ENCODE results near the gene TMED1. TPM values are rescaled to one million over a fixed set of nuclear protein-coding genes. Genes with fewer than 3 reads are reported as not detected.

The TMED1 gene
- total and polyA plus RNA-seq, 2 experiments from 2014 or later = 29.7 to 37.2 TPM

DNA sequence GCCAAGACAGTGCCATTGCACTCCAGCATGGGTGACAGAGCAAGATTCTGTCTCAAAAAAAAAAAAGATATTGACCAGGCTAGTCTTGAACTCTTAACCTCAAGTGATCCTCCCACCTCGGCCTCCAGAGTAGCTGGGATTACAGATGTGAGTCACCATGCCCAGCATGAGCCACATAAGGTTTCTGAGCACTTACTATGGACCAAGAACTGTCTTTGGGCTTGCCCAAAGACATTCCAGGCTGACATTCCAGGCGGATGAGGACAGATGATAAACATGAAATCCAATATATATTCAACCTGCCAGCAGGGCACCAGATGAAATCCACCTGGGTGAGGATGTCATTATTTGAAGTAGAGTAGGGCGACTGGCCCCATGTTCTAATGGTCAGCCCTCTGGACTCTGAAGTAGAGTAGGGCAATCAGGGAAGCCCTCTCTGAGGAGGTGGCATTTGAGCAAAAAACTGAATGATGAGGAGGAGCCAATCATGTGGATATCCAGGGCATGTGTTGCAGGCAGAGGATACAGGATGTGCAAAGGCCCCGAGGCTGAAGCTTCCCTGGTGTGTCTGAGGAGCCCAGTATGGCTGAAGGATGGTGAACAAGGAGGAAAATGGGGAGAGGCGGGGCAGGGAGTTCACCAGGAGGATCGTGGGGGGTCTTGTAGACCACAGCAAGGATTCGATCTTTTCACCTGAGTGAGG is 16.2 kb upstream of the TMED1 start:
- H3K9me3 Mint-ChIP-seq = no peaks in the 10 kb centered on the region
- Histone ChIP-seq H3F3A (replicated peaks; ENCODE audit: low read depth) (no peaks in the 10 kb centered on the region), H4K20me1 (replicated peaks; ENCODE audit: insufficient read depth) (no peaks in the 10 kb centered on the region), H3K27me3 (ENCODE audit: insufficient read depth) (no peaks in the 10 kb centered on the region), H3K4me1 (ENCODE audit: insufficient read depth) (no peaks in the 10 kb centered on the region), H3K36me3 (ENCODE audit: insufficient read depth) (no peaks in the 10 kb centered on the region), H3K4me2 (no peak overlapping the region), H3K9me2 (ENCODE audit: insufficient read depth) (no peaks in the 10 kb centered on the region; the same call in 1 of the 2 replicates), H3K27ac (ENCODE audit: low read depth) (no peak overlapping the region), H3K79me2 (replicated peaks; ENCODE audit: insufficient read depth) (no peaks in the 10 kb centered on the region), H2AFZ (no peak overlapping the region), H3K4me3 (no peak overlapping the region)
- no peaks in the 10 kb centered on the region; the same call in 2 of the 3 replicates for H3K36me3 Mint-ChIP-seq (ENCODE audit: low read depth)
- DNase-seq (ENCODE audit: low spot score) (no peak), ATAC-seq (no peak)
- H3K4me3 Mint-ChIP-seq = no peak overlapping the region
- no peak for TF ChIP-seq JUNB (IDR thresholded peaks at IDR 0.05; ENCODE audit: unreplicated experiment)
- TF ChIP-seq POLR2AphosphoS5 (IDR thresholded peaks at IDR 0.05; ENCODE audit: low read depth) = no peak
- TF ChIP-seq NANOG (IDR thresholded peaks at IDR 0.05; ENCODE audit: borderline replicate concordance) = no peak
- no peak overlapping the region for H3K27ac Mint-ChIP-seq
- no peaks in the 10 kb centered on the region for H3K4me1 Mint-ChIP-seq
- H3K27me3 Mint-ChIP-seq (ENCODE audit: insufficient read depth, low read depth, poor library complexity) = peaks cover 13% of the 10 kb centered on the region

DNA sequence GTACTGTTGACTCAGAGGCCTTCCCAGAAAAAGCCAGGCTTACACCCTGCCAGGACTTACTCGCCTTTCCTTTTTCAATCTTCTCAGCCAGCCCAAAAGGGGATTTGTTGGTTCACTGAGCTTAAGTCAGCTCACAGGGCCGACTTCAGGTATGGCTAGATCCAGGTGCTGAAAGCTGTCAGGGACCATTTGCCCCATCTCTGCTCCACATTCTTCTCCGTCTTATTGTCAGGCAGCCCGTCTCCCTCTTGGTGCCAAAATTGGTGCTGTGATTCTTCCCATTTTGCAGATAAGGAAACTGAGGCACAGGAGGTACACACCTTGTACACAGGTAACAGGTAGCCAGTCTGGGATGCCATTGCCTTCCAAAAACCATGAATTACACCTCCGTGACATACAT is 14.6 kb upstream of the TMED1 start:
- Mint-ChIP-seq H3K27me3 (ENCODE audit: insufficient read depth, low read depth, poor library complexity) (peaks cover 13% of the 10 kb centered on the region), H3K36me3 (ENCODE audit: low read depth) (no peaks in the 10 kb centered on the region; the same call in 2 of the 3 replicates), H3K4me3 (no peak overlapping the region), H3K9me3 (peaks cover 5% of the 10 kb centered on the region), H3K4me1 (no peaks in the 10 kb centered on the region), H3K27ac (no peak overlapping the region)
- H4K20me1 ChIP-seq (replicated peaks; ENCODE audit: insufficient read depth) = no peaks in the 10 kb centered on the region
- DNase-seq (ENCODE audit: low spot score) = no peak
- H2AFZ ChIP-seq = no peak overlapping the region
- no peaks in the 10 kb centered on the region for H3F3A ChIP-seq (replicated peaks; ENCODE audit: low read depth)
- no peak overlapping the region for H3K4me3 ChIP-seq
- no peak overlapping the region for H3K4me2 ChIP-seq
- TF ChIP-seq POLR2AphosphoS5 (IDR thresholded peaks at IDR 0.05; ENCODE audit: low read depth) (no peak), EZH2phosphoT487 (IDR thresholded peaks at IDR 0.05; ENCODE audit: unreplicated experiment) (no peak), ZNF114 (CRISPR knock-in tag; IDR thresholded peaks at IDR 0.05) (no peak), EZH2 (IDR thresholded peaks at IDR 0.05; ENCODE audit: low read depth, unreplicated experiment) (no peak)
- no peaks in the 10 kb centered on the region for H3K79me2 ChIP-seq (replicated peaks; ENCODE audit: insufficient read depth)
- no peaks in the 10 kb centered on the region for H3K36me3 ChIP-seq (ENCODE audit: insufficient read depth)
- H3K27ac ChIP-seq (ENCODE audit: low read depth) = no peak overlapping the region
- no peaks in the 10 kb centered on the region; the same call in 1 of the 2 replicates for H3K9me2 ChIP-seq (ENCODE audit: insufficient read depth)
- no peaks in the 10 kb centered on the region for H3K4me1 ChIP-seq (ENCODE audit: insufficient read depth)
- H3K27me3 ChIP-seq (ENCODE audit: insufficient read depth) = no peaks in the 10 kb centered on the region
- ATAC-seq = no peak

DNA sequence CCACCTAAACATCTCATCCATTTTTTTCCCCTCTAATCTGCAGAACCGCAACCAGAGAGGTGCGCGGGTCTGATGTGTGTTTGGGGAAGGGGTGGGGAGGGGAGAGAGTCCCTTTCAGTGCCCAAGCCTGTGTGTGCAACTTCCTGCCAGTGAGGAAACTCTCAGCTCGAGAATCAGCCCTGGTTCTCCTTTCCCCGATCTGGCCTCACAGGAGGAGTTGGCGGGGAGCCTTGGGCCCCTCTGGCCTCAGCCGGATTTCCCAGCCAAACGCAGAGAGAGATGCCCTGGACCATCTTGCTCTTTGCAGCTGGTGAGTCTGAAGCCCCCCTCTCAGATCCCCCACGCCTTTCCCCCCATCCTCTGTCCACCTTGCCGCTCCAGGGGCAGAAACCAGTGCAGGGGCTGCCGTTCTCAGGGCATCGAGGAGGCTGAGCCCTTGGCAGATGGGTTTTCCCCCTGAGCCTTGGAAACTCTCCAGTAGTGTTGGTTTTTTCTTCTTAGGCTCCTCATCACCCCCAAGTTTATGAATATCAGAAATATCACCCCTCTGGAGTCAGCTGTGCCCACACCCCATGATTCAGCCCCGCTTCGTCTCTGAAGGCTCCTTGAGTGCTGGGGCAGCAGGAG is 12.3 kb upstream of the TMED1 start, which contains the start of gene C19orf38:
C19orf38 (plus strand) TSS at position 186 of the 627 bp plus-strand sequence; CDS start at position 280, 94 bp downstream.
- no peaks in the 10 kb centered on the region for H4K20me1 ChIP-seq (replicated peaks; ENCODE audit: insufficient read depth)
- H3K4me2 ChIP-seq = no peak within 1 kb of the TSS
- H3K9me2 ChIP-seq (ENCODE audit: insufficient read depth) = no peaks in the 10 kb centered on the region; the same call in 1 of the 2 replicates
- H3K9me3 Mint-ChIP-seq = peaks cover 15% of the 10 kb centered on the region
- no peaks in the 10 kb centered on the region for H3F3A ChIP-seq (replicated peaks; ENCODE audit: low read depth)
- no peak within 1 kb of the TSS for H3K4me3 ChIP-seq
- no peak within 1 kb of the TSS for H3K27ac Mint-ChIP-seq
- no peaks in the 10 kb centered on the region for H3K36me3 ChIP-seq (ENCODE audit: insufficient read depth)
- no peaks in the 10 kb centered on the region for H3K79me2 ChIP-seq (replicated peaks; ENCODE audit: insufficient read depth)
- H2AFZ ChIP-seq = no peak within 1 kb of the TSS
- ATAC-seq (no peak), DNase-seq (ENCODE audit: low spot score) (no peak)
- H3K27me3 Mint-ChIP-seq (ENCODE audit: insufficient read depth, low read depth, poor library complexity) = peaks cover 13% of the 10 kb centered on the region
- no peaks in the 10 kb centered on the region for H3K4me1 ChIP-seq (ENCODE audit: insufficient read depth)
- H3K4me3 Mint-ChIP-seq = no peak within 1 kb of the TSS
- H3K36me3 Mint-ChIP-seq (ENCODE audit: low read depth) = no peaks in the 10 kb centered on the region; the same call in 2 of the 3 replicates
- H3K4me1 Mint-ChIP-seq = no peaks in the 10 kb centered on the region
- no peaks in the 10 kb centered on the region for H3K27me3 ChIP-seq (ENCODE audit: insufficient read depth)
- H3K27ac ChIP-seq (ENCODE audit: low read depth) = no peak within 1 kb of the TSS
- no peak for TF ChIP-seq EZH2 (IDR thresholded peaks at IDR 0.05; ENCODE audit: low read depth, unreplicated experiment)
- no peak for TF ChIP-seq ZNF331 (CRISPR knock-in tag; IDR thresholded peaks at IDR 0.05; ENCODE audit: low read depth)
- no peak for TF ChIP-seq NANOG (IDR thresholded peaks at IDR 0.05; ENCODE audit: borderline replicate concordance)
- no peak for TF ChIP-seq EZH2phosphoT487 (IDR thresholded peaks at IDR 0.05; ENCODE audit: unreplicated experiment)
- no peak for TF ChIP-seq POLR2AphosphoS5 (IDR thresholded peaks at IDR 0.05; ENCODE audit: low read depth)
- no peak for TF ChIP-seq CREB1 (CRISPR knock-in tag; IDR thresholded peaks at IDR 0.05; ENCODE audit: low read depth)
- TF ChIP-seq, protein P1, sequence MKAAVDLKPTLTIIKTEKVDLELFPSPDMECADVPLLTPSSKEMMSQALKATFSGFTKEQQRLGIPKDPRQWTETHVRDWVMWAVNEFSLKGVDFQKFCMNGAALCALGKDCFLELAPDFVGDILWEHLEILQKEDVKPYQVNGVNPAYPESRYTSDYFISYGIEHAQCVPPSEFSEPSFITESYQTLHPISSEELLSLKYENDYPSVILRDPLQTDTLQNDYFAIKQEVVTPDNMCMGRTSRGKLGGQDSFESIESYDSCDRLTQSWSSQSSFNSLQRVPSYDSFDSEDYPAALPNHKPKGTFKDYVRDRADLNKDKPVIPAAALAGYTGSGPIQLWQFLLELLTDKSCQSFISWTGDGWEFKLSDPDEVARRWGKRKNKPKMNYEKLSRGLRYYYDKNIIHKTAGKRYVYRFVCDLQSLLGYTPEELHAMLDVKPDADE (IDR thresholded peaks at IDR 0.05) = no peak
- no peak for TF ChIP-seq JUNB (IDR thresholded peaks at IDR 0.05; ENCODE audit: unreplicated experiment)
- TF ChIP-seq STAT1 (IDR thresholded peaks at IDR 0.05; ENCODE audit: unreplicated experiment) = no peak
- TF ChIP-seq, protein P2, sequence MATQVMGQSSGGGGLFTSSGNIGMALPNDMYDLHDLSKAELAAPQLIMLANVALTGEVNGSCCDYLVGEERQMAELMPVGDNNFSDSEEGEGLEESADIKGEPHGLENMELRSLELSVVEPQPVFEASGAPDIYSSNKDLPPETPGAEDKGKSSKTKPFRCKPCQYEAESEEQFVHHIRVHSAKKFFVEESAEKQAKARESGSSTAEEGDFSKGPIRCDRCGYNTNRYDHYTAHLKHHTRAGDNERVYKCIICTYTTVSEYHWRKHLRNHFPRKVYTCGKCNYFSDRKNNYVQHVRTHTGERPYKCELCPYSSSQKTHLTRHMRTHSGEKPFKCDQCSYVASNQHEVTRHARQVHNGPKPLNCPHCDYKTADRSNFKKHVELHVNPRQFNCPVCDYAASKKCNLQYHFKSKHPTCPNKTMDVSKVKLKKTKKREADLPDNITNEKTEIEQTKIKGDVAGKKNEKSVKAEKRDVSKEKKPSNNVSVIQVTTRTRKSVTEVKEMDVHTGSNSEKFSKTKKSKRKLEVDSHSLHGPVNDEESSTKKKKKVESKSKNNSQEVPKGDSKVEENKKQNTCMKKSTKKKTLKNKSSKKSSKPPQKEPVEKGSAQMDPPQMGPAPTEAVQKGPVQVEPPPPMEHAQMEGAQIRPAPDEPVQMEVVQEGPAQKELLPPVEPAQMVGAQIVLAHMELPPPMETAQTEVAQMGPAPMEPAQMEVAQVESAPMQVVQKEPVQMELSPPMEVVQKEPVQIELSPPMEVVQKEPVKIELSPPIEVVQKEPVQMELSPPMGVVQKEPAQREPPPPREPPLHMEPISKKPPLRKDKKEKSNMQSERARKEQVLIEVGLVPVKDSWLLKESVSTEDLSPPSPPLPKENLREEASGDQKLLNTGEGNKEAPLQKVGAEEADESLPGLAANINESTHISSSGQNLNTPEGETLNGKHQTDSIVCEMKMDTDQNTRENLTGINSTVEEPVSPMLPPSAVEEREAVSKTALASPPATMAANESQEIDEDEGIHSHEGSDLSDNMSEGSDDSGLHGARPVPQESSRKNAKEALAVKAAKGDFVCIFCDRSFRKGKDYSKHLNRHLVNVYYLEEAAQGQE (IDR thresholded peaks at IDR 0.05; ENCODE audit: unreplicated experiment) = no peak
